ENCODE measurements around the gene FSHR.

- TF ChIP-seq POLR2A (IDR thresholded peaks at IDR 0.05) (no peak), EP300 (IDR thresholded peaks at IDR 0.05) (no peak)
- TF ChIP-seq, protein P1, sequence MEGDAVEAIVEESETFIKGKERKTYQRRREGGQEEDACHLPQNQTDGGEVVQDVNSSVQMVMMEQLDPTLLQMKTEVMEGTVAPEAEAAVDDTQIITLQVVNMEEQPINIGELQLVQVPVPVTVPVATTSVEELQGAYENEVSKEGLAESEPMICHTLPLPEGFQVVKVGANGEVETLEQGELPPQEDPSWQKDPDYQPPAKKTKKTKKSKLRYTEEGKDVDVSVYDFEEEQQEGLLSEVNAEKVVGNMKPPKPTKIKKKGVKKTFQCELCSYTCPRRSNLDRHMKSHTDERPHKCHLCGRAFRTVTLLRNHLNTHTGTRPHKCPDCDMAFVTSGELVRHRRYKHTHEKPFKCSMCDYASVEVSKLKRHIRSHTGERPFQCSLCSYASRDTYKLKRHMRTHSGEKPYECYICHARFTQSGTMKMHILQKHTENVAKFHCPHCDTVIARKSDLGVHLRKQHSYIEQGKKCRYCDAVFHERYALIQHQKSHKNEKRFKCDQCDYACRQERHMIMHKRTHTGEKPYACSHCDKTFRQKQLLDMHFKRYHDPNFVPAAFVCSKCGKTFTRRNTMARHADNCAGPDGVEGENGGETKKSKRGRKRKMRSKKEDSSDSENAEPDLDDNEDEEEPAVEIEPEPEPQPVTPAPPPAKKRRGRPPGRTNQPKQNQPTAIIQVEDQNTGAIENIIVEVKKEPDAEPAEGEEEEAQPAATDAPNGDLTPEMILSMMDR (IDR thresholded peaks at IDR 0.05), result no peak
These were observed 41.3 kb downstream of the FSHR start for GRCh38 chr2:49113046-49113445.

All from upper lobe of left lung (tissue), 4 donors.